GM13977 (cell line): Measurements from ENCODE around the gene CNTNAP5.

ENCODE experiments used
- DNase-seq: peaks from one replicate; pipeline ENCODE4 v3.0.0; 2012; ENCODE audit warnings: low spot score
- in situ Hi-C: fragments of 300-500 bp; cut with MboI; formaldehyde crosslinking; loops from one replicate; pipeline ENCODE4 v1.12.0; 2022; ENCODE audit warnings: low sequenced_read_pairs, low pct_unique_long_range_greater_than_20kb, mixed read lengths, inconsistent platforms; ENCODE audit not compliant: unreplicated experiment
- TF ChIP-seq, protein P1 (sequence below): IDR thresholded peaks from 2 replicates; pipeline ENCODE4 v1.5.1; 2012; ENCODE audit warnings: mild to moderate bottlenecking, control low read depth; ENCODE audit not compliant: insufficient read depth; ENCODE audit errors: extremely low read depth, missing control alignments

CNTNAP5 gene

DNA sequence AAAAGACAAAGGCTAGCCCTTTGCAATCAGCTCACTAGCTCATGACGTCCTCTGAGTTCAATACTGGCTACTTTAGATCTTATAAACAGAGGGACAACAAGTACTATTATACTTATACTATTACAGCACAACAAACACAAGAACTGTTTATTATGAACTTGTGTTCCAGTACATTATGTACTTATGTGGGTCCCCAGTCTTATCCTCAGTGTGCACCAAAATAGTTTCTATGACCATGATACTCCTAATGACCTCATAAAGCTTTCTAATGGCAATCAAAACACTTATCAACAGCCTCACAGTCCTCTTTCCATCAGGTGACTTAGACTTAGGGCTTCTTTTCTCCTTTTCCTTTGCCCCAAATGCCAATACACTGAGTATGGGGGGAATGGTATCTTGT is 614.4 kb downstream of the CNTNAP5 start:
- TF ChIP-seq, protein P1, sequence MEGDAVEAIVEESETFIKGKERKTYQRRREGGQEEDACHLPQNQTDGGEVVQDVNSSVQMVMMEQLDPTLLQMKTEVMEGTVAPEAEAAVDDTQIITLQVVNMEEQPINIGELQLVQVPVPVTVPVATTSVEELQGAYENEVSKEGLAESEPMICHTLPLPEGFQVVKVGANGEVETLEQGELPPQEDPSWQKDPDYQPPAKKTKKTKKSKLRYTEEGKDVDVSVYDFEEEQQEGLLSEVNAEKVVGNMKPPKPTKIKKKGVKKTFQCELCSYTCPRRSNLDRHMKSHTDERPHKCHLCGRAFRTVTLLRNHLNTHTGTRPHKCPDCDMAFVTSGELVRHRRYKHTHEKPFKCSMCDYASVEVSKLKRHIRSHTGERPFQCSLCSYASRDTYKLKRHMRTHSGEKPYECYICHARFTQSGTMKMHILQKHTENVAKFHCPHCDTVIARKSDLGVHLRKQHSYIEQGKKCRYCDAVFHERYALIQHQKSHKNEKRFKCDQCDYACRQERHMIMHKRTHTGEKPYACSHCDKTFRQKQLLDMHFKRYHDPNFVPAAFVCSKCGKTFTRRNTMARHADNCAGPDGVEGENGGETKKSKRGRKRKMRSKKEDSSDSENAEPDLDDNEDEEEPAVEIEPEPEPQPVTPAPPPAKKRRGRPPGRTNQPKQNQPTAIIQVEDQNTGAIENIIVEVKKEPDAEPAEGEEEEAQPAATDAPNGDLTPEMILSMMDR = no peak
- no peak for DNase-seq
- in situ Hi-C loops = no loop called here

DNA sequence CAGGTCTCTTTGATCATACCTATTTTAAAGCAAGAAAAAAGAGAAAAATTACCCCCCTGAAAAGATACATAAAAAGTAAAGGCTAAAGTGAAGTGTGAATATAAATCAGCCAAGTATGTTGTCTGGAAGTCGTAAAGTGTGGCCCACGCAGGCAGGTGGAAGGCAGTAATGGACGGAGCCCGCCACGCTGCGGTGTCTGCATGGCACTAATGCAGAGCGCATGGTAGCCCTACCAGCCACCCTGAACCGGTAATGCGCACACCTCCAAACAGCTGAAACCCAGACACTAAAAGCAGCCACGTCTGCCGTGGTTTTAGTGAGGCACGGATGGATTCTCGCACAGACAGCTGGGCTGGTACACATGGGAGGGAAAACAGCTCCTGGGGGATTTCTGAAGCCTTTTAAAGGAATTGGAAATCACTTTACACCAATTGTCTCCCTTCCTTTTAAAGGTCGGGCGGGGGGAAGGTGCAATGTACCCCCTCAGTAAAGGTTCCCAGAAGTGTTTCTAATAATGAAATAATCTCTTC is 615.2 kb downstream of the CNTNAP5 start:
- in situ Hi-C loops = no loop called here
- DNase-seq = no peak
- TF ChIP-seq, protein P1 = no peak

DNA sequence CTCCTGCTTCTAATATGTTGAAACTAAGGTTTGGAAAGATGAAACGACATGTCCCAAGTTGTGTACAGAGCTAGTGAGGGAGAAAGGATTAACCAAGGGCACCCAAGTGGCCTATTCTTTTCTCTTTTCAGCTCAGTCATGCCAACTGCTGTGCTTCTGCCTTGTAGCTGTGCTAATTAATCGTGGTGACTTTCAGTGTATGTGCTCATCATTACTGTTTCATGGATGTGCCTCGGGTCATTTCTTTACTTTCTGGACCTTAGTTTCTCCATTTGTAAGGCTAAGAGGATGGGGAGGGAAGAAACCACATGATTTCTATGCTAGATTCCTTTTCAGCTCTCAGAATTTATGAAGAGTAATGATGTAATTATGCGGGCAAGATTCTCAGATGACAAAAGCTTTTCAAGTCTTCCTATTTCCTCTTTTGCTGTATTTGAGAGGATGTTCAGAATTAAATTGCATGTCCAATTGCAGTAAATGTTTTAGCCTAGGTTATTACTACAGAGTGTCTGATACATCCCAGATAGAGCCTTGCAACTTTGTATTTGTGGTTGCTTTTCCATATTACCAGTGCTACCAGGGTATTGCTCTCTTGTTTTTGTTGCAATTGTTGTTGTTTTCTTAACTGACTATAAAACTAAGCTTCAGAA is 621.2 kb downstream of the CNTNAP5 start:
- in situ Hi-C loops = no loop called here
- TF ChIP-seq, protein P1 = no peak
- DNase-seq = no peak

DNA sequence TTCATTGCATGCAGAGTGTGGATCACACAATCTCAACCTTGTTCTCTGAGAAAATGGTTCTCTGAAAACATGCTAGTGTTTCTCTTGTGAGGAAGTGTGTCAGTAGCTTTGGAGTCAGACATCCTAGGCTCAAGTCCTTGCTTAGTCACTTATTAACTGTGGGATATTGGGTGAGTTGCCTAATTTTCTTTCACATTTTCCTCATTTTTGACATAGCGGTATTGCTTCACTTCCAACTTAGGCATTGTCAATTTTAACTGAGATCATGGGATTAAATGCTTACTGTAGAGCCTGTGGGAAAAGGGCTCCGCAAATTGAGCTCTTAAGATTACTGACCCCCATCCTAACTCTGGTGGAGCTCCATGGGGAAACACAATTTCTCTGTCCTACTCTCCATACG is 622.2 kb downstream of the CNTNAP5 start:
- in situ Hi-C loops = no loop called here
- DNase-seq = no peak
- TF ChIP-seq, protein P1 = no peak

DNA sequence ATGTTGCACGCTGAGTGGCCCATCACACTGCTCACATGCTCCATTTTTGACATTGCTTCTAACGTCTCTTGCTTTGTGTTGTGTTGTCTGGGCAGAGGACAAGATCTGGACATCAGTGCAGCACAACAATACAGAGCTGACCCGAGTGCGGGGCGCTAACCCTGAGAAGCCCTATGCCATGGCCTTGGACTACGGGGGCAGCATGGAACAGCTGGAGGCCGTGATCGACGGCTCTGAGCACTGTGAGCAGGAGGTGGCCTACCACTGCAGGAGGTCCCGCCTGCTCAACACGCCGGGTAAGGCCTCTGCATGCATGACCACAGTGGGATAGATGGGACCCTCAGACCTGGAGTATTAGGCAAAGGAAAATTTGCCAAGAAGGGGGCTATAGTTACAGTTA is 622.6 kb downstream of the CNTNAP5 start:
- in situ Hi-C loops = no loop called here
- TF ChIP-seq, protein P1 = no peak
- DNase-seq = no peak

DNA sequence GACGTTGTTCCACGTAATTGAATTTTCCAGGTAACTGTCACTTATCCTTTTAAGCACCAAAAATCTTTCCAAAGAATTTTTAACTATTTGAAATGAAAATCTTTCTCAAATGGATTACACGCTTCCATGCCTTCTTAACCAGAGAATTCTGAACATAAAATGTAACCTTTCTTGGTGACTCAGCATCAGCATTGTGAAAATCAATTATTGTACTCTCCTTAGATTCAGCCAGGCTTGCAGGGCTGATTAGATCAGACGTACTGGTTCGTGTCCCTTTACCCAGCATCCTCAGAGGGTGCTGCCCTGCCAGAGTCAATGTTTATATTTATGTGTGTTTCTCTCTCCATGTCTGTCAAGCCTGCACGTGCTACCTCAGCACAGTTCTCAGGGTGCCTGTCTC is 623.9 kb downstream of the CNTNAP5 start:
- no peak for DNase-seq
- in situ Hi-C loops = no loop called here
- TF ChIP-seq, protein P1 = no peak

DNA sequence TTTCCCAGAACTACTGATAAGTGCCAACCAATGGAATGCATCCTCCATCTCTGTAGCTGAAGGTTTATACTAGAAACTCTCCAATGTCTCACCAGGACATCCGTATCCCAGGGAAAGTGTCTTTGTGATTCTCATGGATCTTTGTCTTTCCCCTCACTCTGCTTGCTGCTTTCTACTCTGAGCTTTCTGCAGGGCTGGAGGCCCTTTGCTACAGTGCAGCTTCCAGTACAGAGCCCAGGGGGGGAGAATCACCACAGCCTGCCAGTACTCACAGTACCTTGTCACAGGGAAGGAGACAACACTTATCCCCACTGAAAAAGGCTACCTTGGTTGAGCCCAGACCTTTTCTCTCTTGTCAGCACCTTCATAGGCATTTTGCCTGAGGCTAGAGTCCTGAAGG is 627.0 kb downstream of the CNTNAP5 start:
- in situ Hi-C loops = no loop called here
- TF ChIP-seq, protein P1 = no peak
- no peak for DNase-seq
